Stimulated activated memory B cell treated with anti-CD40 and anti-IgM and Interleukin-4, amounts not matched to agents 10 μg/mL and 1 μg/mL and 100 μg/mL, for 72 hours (primary cell): ENCODE results near the gene ENTHD1.
"Not testable (repeated sequence)": the region's sequence is repeated elsewhere in the genome, so short reads cannot be mapped to it uniquely, and the experiment has no call there.

ENCODE experiments used
- ATAC-seq: fragments of 150-1000 bp; cut with Tn5 transposase; 2 replicates; pipeline ENCODE4 v1.10.0; 2021
- H3K27ac Mint-ChIP-seq: one replicate; pipeline ENCODE4 v1.8.0; 2022; ENCODE audit warnings: mild to moderate bottlenecking, mixed read lengths
- H3K27me3 Mint-ChIP-seq: one replicate; pipeline ENCODE4 v1.8.0; 2022; ENCODE audit warnings: mixed read lengths
- H3K36me3 Mint-ChIP-seq: one replicate; pipeline ENCODE4 v1.8.0; 2022; ENCODE audit warnings: mixed read lengths
- H3K4me1 Mint-ChIP-seq: one replicate; pipeline ENCODE4 v1.8.0; 2022; ENCODE audit warnings: mixed read lengths
- H3K4me3 Mint-ChIP-seq: one replicate; pipeline ENCODE4 v1.8.0; 2022; ENCODE audit warnings: mild to moderate bottlenecking, moderate library complexity, mixed read lengths
- H3K9me3 Mint-ChIP-seq: one replicate; pipeline ENCODE4 v1.8.0; 2022; ENCODE audit warnings: mixed read lengths

The ENTHD1 gene

GRCh38 chr22:39913321-39913720 lies 19.8 kb upstream of the ENTHD1 start:
- H3K27me3 Mint-ChIP-seq = no peaks in the 10 kb centered on the region
- H3K4me3 Mint-ChIP-seq = no peak overlapping the region
- no peak overlapping the region for H3K27ac Mint-ChIP-seq
- H3K36me3 Mint-ChIP-seq = no peaks in the 10 kb centered on the region
- no peaks in the 10 kb centered on the region for H3K9me3 Mint-ChIP-seq
- no peak for ATAC-seq
- peaks cover 25% of the 10 kb centered on the region for H3K4me1 Mint-ChIP-seq

- Mint-ChIP-seq H3K27ac (no peak overlapping the region), H3K4me1 (peaks cover 31% of the 10 kb centered on the region), H3K36me3 (no peaks in the 10 kb centered on the region), H3K9me3 (no peaks in the 10 kb centered on the region), H3K4me3 (peak overlapping the region; percentile 67), H3K27me3 (no peaks in the 10 kb centered on the region)
- no peak for ATAC-seq
Observed at GRCh38 chr22:39910876-39911613, 17.5 kb upstream of the ENTHD1 start.

DNA sequence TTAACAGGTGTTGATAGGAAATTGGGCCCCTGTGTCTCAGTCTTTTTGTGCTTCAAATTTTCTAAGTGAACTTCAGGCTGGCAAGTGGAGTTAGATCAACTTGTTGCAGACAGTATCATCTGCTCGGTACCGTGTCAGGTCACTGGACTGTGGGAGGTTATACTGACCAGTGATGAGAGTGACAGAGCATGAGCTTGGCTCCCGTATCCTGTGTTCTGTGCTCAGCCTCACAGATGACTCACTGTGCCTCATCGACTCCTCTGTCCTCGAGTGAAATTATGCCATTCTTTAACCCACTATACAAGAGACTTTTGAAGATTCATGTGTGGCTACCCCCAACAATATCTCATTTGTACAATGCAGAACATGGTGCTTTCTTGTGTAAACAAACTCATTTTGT lies 15.2 kb upstream of the ENTHD1 start:
- Mint-ChIP-seq H3K4me3 (no peak overlapping the region), H3K27me3 (no peaks in the 10 kb centered on the region), H3K36me3 (no peaks in the 10 kb centered on the region), H3K27ac (no peak overlapping the region), H3K9me3 (no peaks in the 10 kb centered on the region), H3K4me1 (peaks cover 24% of the 10 kb centered on the region)
- no peak for ATAC-seq

DNA sequence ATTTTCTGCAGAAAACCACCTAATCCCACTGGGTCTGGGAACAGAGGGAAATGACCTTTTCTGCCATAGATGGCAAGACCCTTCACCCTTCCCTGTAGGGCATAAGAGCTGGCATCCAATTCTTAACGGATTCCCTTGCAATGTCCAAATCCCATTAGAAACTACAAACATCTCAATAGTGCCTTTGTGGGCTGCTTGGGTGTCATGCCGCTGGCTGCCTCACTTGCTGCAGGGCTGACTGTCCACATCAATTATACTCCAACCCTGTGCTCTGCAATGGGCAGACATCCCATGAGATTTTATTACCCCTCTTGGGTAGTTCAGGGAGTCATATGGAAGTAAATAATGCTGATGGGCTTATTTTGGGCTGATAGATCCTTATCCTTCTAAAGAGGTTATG lies 14.6 kb upstream of the ENTHD1 start:
- Mint-ChIP-seq H3K27ac (peak overlapping the region; percentile 50), H3K4me1 (peaks cover 24% of the 10 kb centered on the region), H3K4me3 (no peak overlapping the region), H3K27me3 (no peaks in the 10 kb centered on the region), H3K36me3 (no peaks in the 10 kb centered on the region), H3K9me3 (no peaks in the 10 kb centered on the region)
- ATAC-seq = no peak

GRCh38 chr22:39907605-39908097 lies 14.1 kb upstream of the ENTHD1 start:
- no peaks in the 10 kb centered on the region for H3K9me3 Mint-ChIP-seq
- no peak for ATAC-seq
- no peaks in the 10 kb centered on the region for H3K27me3 Mint-ChIP-seq
- no peak overlapping the region for H3K4me3 Mint-ChIP-seq
- H3K36me3 Mint-ChIP-seq = no peaks in the 10 kb centered on the region
- peak overlapping the region; percentile 50 for H3K27ac Mint-ChIP-seq
- H3K4me1 Mint-ChIP-seq = peaks cover 27% of the 10 kb centered on the region

DNA sequence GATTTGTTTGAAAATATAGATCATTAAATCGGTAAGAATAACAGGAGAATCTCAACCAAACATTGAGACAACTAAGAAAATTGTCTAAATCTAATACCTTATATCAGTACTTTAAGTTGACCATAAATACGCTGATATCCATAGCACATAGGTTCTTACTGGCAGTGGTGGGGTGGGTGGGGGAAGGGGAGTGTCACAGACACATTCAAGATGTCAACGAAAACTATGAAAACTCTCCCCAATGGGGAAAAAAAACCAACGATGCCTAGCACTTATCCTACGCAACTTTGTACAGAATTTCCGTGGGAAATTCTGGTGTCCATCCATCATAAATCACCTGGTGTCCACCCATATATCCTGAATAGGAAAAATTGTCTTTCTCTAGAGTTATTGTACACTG lies 13.5 kb upstream of the ENTHD1 start:
- Mint-ChIP-seq H3K4me1 (peaks cover 32% of the 10 kb centered on the region), H3K27ac (no peak overlapping the region), H3K36me3 (no peaks in the 10 kb centered on the region), H3K4me3 (no peak overlapping the region), H3K27me3 (no peaks in the 10 kb centered on the region), H3K9me3 (no peaks in the 10 kb centered on the region)
- ATAC-seq = no peak

DNA sequence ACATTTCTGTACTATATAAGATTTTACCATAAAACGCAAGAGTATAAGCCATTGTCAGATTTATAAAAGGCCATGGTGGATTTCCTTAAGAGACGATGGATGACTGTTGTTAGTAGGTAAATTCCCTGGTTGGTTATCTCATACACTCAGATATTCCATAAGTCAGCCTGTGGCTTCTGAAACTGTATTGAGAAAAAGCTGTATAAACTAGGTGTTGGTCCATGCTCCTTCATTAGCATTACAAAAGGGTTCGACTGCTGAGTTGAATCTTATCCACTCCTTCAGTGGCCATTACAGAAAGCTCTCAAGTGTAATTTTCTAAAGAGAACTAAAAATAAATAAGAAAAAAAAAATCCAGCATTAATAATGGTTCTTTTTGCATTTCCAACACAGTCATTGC lies 12.6 kb upstream of the ENTHD1 start:
- H3K27ac Mint-ChIP-seq = no peak overlapping the region
- peaks cover 40% of the 10 kb centered on the region for H3K4me1 Mint-ChIP-seq
- no peaks in the 10 kb centered on the region for H3K27me3 Mint-ChIP-seq
- H3K36me3 Mint-ChIP-seq = no peaks in the 10 kb centered on the region
- ATAC-seq = no peak
- no peak overlapping the region for H3K4me3 Mint-ChIP-seq
- no peaks in the 10 kb centered on the region for H3K9me3 Mint-ChIP-seq

GRCh38 chr22:39905687-39906086 lies 12.1 kb upstream of the ENTHD1 start:
- no peak overlapping the region for H3K4me3 Mint-ChIP-seq
- no peaks in the 10 kb centered on the region for H3K27me3 Mint-ChIP-seq
- H3K27ac Mint-ChIP-seq = no peak overlapping the region
- peaks cover 46% of the 10 kb centered on the region for H3K4me1 Mint-ChIP-seq
- H3K36me3 Mint-ChIP-seq = no peaks in the 10 kb centered on the region
- H3K9me3 Mint-ChIP-seq = no peaks in the 10 kb centered on the region
- no peak for ATAC-seq

DNA sequence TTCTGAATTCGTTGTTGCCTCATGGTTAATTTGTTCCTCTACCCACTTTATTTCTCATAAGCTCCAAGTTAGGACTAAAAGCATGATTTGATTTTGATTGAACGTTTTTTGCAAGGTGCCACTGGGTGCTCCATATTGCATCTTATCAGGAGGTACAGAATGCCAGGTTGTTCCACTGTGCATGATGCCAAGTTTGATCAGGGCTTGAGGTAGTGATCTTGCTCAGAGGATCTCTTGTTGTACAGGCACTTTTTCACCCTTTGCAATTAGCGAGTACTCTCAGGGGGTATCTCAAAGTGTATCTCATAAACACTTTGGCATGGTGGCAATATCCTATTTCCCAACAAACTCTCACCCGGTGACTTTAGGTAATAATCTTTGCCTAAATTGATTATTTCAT lies 11.3 kb upstream of the ENTHD1 start:
- Mint-ChIP-seq H3K4me3 (no peak overlapping the region), H3K4me1 (peaks cover 47% of the 10 kb centered on the region), H3K27me3 (no peaks in the 10 kb centered on the region), H3K27ac (no peak overlapping the region), H3K9me3 (no peaks in the 10 kb centered on the region), H3K36me3 (no peaks in the 10 kb centered on the region)
- no peak for ATAC-seq

GRCh38 chr22:39904024-39904423 lies 10.5 kb upstream of the ENTHD1 start:
- ATAC-seq, H3K27me3 Mint-ChIP-seq, H3K36me3 Mint-ChIP-seq, H3K27ac Mint-ChIP-seq, H3K9me3 Mint-ChIP-seq, H3K4me3 Mint-ChIP-seq: not testable (repeated sequence)
- H3K4me1 Mint-ChIP-seq = peaks cover 45% of the 10 kb centered on the region

GRCh38 chr22:39901565-39902146 lies 8.1 kb upstream of the ENTHD1 start:
- Mint-ChIP-seq H3K4me3 (peak overlapping the region; percentile 70), H3K9me3 (no peaks in the 10 kb centered on the region), H3K27ac (peak overlapping the region; percentile 79), H3K4me1 (peaks cover 40% of the 10 kb centered on the region), H3K36me3 (no peaks in the 10 kb centered on the region), H3K27me3 (no peaks in the 10 kb centered on the region)
- no peak for ATAC-seq

- peak within 1 kb of the TSS; percentile 70 for H3K4me3 Mint-ChIP-seq
- no peaks in the 10 kb centered on the region for H3K27me3 Mint-ChIP-seq
- H3K9me3 Mint-ChIP-seq = no peaks in the 10 kb centered on the region
- H3K4me1 Mint-ChIP-seq = peaks cover 40% of the 10 kb centered on the region
- peak within 1 kb of the TSS; percentile 79 for H3K27ac Mint-ChIP-seq
- peak; percentile 83 for ATAC-seq
- no peaks in the 10 kb centered on the region for H3K36me3 Mint-ChIP-seq
Observed at GRCh38 chr22:39900306-39901227, 7.0 kb upstream of the ENTHD1 start, which contains the start of gene GRAP2. GRAP2 (plus strand) TSS chr22:39901084; CDS start chr22:39947107, 46,023 bp downstream.

DNA sequence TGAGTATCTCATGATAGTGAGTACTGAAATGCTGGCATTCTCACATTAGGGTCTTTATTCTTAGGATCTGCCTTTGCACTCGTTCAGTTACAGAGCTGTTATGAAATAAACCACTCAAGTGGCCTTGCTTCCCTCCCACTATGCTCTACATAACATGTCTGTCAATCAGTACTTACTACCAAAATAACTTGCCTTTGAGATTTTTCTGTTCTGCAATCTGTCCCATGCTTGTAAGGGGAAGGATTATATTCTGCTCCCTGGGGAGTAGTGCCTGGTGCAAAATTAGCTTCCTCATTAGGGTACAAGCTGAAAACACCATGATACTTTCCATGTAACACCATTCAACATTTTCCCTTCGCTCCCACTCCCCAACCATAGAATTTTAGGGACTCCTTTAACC lies 5.4 kb upstream of the ENTHD1 start:
- H3K4me3 Mint-ChIP-seq = peak overlapping the region; percentile 53
- no peaks in the 10 kb centered on the region for H3K27me3 Mint-ChIP-seq
- no peaks in the 10 kb centered on the region for H3K9me3 Mint-ChIP-seq
- H3K4me1 Mint-ChIP-seq = peaks cover 40% of the 10 kb centered on the region
- peak; percentile 96 for ATAC-seq
- no peaks in the 10 kb centered on the region for H3K36me3 Mint-ChIP-seq
- H3K27ac Mint-ChIP-seq = peak overlapping the region; percentile 54

GRCh38 chr22:39897841-39898240 lies 4.3 kb upstream of the ENTHD1 start:
- Mint-ChIP-seq H3K36me3 (no peaks in the 10 kb centered on the region), H3K9me3 (no peaks in the 10 kb centered on the region), H3K4me3 (no peak overlapping the region), H3K27me3 (no peaks in the 10 kb centered on the region), H3K27ac (no peak overlapping the region), H3K4me1 (peaks cover 38% of the 10 kb centered on the region)
- no peak for ATAC-seq

GRCh38 chr22:39896313-39896996 lies 2.9 kb upstream of the ENTHD1 start:
- Mint-ChIP-seq H3K27ac (no peak overlapping the region), H3K27me3 (no peaks in the 10 kb centered on the region), H3K36me3 (no peaks in the 10 kb centered on the region), H3K4me3 (no peak overlapping the region), H3K4me1 (peaks cover 33% of the 10 kb centered on the region), H3K9me3 (no peaks in the 10 kb centered on the region)
- no peak for ATAC-seq
